Osteocyte (in vitro differentiated cells): ENCODE results near the gene USP4. TPM values are rescaled to one million over a fixed set of nuclear protein-coding genes. Genes with fewer than 3 reads are reported as not detected.

Experiments
- DNase-seq: peaks from one replicate; pipeline ENCODE4 v3.0.0; 2021; ENCODE audit warnings: mixed read lengths; ENCODE audit not compliant: unreplicated experiment; ENCODE audit errors: extremely low spot score
- H3K27ac Mint-ChIP-seq: one replicate; pipeline ENCODE4 v1.8.0; 2021; ENCODE audit warnings: mild to moderate bottlenecking, mixed read lengths; ENCODE audit not compliant: unreplicated experiment
- H3K27me3 Mint-ChIP-seq: one replicate; pipeline ENCODE4 v1.8.0; 2021; ENCODE audit warnings: mixed read lengths; ENCODE audit not compliant: unreplicated experiment
- H3K36me3 Mint-ChIP-seq: one replicate; pipeline ENCODE4 v1.8.0; 2021; ENCODE audit warnings: mixed read lengths; ENCODE audit not compliant: unreplicated experiment
- H3K4me1 Mint-ChIP-seq: one replicate; pipeline ENCODE4 v1.8.0; 2021; ENCODE audit warnings: mixed read lengths; ENCODE audit not compliant: unreplicated experiment
- H3K4me3 Mint-ChIP-seq: one replicate; pipeline ENCODE4 v1.8.0; 2021; ENCODE audit warnings: mild to moderate bottlenecking, moderate library complexity, mixed read lengths; ENCODE audit not compliant: unreplicated experiment
- H3K9me3 Mint-ChIP-seq: one replicate; pipeline ENCODE4 v1.8.0; 2021; ENCODE audit warnings: mixed read lengths; ENCODE audit not compliant: unreplicated experiment
- total RNA-seq: library from RNA; stranded (reverse); gene quantifications from 2 replicates; pipeline ENCODE4 v1.2.1, GENCODE V29; 2021
- TF ChIP-seq, protein P1 (sequence below): fragments of 200-600 bp; sonication (generic); IDR thresholded peaks from 2 replicates; pipeline ENCODE4 v1.5.0; 2021; ENCODE audit warnings: antibody characterized with exemption, mild to moderate bottlenecking, moderate library complexity

Gene USP4
- total RNA-seq, 1 donor from 2014 or later: 44.3 TPM

GRCh38 chr3:49263159-49263889 lies 76.5 kb downstream of the USP4 start:
- DNase-seq: no peak
- H3K4me3 Mint-ChIP-seq: no peak overlapping the region
- TF ChIP-seq, protein P1, sequence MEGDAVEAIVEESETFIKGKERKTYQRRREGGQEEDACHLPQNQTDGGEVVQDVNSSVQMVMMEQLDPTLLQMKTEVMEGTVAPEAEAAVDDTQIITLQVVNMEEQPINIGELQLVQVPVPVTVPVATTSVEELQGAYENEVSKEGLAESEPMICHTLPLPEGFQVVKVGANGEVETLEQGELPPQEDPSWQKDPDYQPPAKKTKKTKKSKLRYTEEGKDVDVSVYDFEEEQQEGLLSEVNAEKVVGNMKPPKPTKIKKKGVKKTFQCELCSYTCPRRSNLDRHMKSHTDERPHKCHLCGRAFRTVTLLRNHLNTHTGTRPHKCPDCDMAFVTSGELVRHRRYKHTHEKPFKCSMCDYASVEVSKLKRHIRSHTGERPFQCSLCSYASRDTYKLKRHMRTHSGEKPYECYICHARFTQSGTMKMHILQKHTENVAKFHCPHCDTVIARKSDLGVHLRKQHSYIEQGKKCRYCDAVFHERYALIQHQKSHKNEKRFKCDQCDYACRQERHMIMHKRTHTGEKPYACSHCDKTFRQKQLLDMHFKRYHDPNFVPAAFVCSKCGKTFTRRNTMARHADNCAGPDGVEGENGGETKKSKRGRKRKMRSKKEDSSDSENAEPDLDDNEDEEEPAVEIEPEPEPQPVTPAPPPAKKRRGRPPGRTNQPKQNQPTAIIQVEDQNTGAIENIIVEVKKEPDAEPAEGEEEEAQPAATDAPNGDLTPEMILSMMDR: no peak
- no peaks in the 10 kb centered on the region for H3K9me3 Mint-ChIP-seq
- no peaks in the 10 kb centered on the region for H3K27me3 Mint-ChIP-seq
- H3K27ac Mint-ChIP-seq: no peak overlapping the region
- H3K4me1 Mint-ChIP-seq: no peaks in the 10 kb centered on the region
- no peaks in the 10 kb centered on the region for H3K36me3 Mint-ChIP-seq

DNA sequence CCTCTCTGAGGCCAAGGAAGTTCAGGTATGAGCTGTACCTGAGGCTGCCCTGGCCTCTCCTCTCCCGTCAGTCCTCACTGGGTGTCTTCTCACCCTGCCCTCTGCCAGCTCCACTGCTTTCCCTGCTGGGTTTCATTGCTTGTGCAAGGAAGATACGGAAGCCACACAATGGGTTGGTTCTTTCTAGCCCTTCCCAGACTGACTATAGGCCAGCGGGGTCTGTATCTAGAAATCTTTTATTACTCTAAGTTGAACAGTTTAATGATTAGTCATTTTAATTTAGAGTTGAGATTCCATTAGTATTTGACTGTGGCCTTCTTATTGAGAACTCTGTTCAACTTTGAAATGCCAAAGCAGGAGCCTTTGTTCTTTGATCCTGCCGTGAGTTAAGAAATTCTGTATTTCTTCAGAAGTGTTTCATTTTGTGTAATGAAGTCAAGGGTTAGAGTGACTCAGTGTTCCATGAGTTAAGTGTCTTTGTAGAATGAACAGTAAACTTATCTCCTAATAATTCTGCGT lies 79.0 kb downstream of the USP4 start:
- Mint-ChIP-seq H3K36me3 (no peaks in the 10 kb centered on the region), H3K4me3 (no peak overlapping the region), H3K4me1 (no peaks in the 10 kb centered on the region), H3K9me3 (no peaks in the 10 kb centered on the region), H3K27ac (no peak overlapping the region), H3K27me3 (no peaks in the 10 kb centered on the region)
- no peak for DNase-seq
- TF ChIP-seq, protein P1: no peak

DNA sequence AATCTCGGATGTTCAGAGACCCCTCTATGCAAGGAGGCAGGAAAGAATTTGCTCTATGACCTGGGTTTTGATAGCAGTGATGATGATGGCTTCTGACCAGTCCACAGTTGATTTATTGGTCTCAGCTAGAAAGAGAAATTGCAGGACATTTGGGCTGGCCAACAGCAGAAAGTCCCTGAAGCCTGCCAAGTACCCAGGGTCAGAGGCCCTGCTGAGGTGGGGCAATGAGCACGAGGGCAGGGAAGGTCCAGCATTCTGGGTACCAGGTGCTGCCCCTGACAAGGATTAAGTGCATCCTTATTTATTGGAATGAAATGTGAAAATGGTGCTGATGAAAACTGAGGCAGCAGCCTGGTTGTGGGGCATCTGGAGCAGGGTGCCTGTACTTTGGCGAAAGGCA lies 82.7 kb downstream of the USP4 start:
- Mint-ChIP-seq H3K36me3 (no peaks in the 10 kb centered on the region), H3K4me3 (no peak overlapping the region)

DNA sequence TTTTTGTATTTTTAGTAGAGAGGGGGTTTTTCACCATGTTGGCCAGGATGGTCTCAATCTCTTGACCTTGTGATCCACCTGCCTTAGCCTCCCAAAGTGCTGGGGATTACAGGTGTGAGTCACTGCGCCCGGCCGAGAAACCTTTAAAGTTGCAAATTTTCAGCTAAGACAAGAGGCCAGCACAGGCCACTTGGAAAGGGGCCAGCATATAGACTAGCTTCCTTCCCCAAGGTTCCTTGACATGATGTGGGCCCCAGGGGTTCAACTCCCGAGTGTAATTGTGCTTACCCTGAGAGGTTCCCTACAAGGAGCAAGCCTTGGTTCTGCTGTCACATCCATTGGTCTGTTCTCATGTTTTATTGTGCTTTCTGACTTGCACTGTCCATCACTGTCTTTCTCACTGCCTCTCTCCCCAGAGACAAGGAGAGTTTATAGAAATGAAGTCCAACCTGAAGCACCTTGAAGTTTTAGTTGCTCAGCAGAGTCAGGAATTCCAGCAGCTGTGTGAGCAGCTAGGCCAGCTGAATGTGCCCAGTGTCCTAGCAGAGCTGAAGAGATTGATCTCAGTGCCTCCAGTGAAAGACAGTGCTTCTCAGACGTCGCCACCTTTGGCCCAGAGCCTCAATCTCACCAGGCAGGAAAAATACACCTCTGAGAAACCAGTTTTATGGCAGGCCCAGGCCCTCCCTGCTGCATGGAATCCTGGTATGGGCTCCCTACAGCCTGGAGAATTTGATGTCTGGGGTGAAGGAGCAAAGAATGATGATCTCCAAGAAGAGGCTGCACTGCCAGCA lies 83.9 kb downstream of the USP4 start:
- H3K4me3 Mint-ChIP-seq: no peak overlapping the region
- TF ChIP-seq, protein P1: no peak
- H3K9me3 Mint-ChIP-seq: no peaks in the 10 kb centered on the region
- no peak overlapping the region for H3K27ac Mint-ChIP-seq
- H3K4me1 Mint-ChIP-seq: no peaks in the 10 kb centered on the region
- no peak for DNase-seq
- no peaks in the 10 kb centered on the region for H3K27me3 Mint-ChIP-seq
- H3K36me3 Mint-ChIP-seq: no peaks in the 10 kb centered on the region

More for the DNA sequence above, 82.7 kb downstream of the USP4 start:
- no peaks in the 10 kb centered on the region for H3K4me1 Mint-ChIP-seq
- no peak overlapping the region for H3K27ac Mint-ChIP-seq
- no peaks in the 10 kb centered on the region for H3K9me3 Mint-ChIP-seq
- TF ChIP-seq, protein P1: no peak
- DNase-seq: no peak
- H3K27me3 Mint-ChIP-seq: no peaks in the 10 kb centered on the region

DNA sequence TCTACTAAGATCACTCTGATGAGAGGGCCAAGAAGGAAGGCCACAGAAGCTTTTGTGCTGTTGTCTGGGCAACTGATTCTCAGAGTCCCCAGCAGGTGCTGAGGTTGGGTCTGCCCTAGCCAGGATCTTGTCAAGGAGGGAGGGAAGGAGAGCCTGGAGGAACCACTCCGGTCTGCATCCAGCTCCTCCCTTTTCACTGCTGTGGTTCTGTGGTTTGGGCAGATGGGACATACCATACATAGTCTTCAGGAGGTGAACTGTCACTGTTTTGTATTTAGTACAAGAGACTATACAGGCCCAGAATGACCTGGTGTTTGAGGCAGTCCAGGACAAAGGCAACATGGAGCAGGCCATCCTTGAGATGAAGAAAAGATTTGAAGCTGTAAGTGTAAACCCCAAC lies 84.7 kb downstream of the USP4 start:
- H3K36me3 Mint-ChIP-seq: no peaks in the 10 kb centered on the region
- DNase-seq: no peak
- no peak overlapping the region for H3K27ac Mint-ChIP-seq
- no peaks in the 10 kb centered on the region for H3K9me3 Mint-ChIP-seq
- TF ChIP-seq, protein P1: no peak
- H3K27me3 Mint-ChIP-seq: no peaks in the 10 kb centered on the region
- no peak overlapping the region for H3K4me3 Mint-ChIP-seq
- no peaks in the 10 kb centered on the region for H3K4me1 Mint-ChIP-seq
